GM12878 (cell line): ENCODE results near the gene RSRP1. TPM values are rescaled to one million over a fixed set of nuclear protein-coding genes. Genes with fewer than 3 reads are reported as not detected.

Experiments used
- E4F1 ChIP-seq: fragments of 450-650 bp; IDR thresholded peaks from 2 replicates; pipeline ENCODE4 v1.6.1; 2018; ENCODE audit warnings: borderline replicate concordance, mild to moderate bottlenecking; ENCODE audit not compliant: partially characterized antibody
- FOXM1 ChIP-seq: IDR thresholded peaks from 2 replicates; pipeline ENCODE4 v1.6.1; 2012; ENCODE audit warnings: low read depth, mild to moderate bottlenecking, inconsistent platforms, low read length, moderate library complexity
- JUND ChIP-seq: IDR thresholded peaks from 2 replicates; pipeline ENCODE4 v1.6.1; 2012; ENCODE audit warnings: low read depth, mild to moderate bottlenecking, low read length, improper control_type of control experiment, moderate library complexity
- MEF2A ChIP-seq: IDR thresholded peaks from 2 replicates; pipeline ENCODE4 v1.6.1; 2011; ENCODE audit warnings: low read depth, mild to moderate bottlenecking, low read length, moderate library complexity; ENCODE audit not compliant: insufficient read depth
- PRDM15 ChIP-seq: fragments of 450-650 bp; formaldehyde crosslinking; IDR thresholded peaks from 2 replicates; pipeline ENCODE4 v1.4.0; 2020; ENCODE audit warnings: mild to moderate bottlenecking, moderate library complexity
- RELB ChIP-seq: fragments of 450-650 bp; IDR thresholded peaks from 2 replicates; pipeline ENCODE4 v1.6.1; 2017; ENCODE audit warnings: low read depth, mild to moderate bottlenecking, moderate library complexity
- SMAD1 ChIP-seq: fragments of 450-650 bp; IDR thresholded peaks from 2 replicates; pipeline ENCODE4 v1.6.1; 2018; ENCODE audit warnings: mild to moderate bottlenecking, low read depth; ENCODE audit not compliant: partially characterized antibody
- polyA plus RNA-seq, 11 experiments: library from polyadenylated mRNA; depleted of rRNA in 4 of 11; unstranded in 6 of 11; stranded (reverse) in 5 of 11; fragments of >200 nt; fragmentation: Nextera tagmentation in 4 of 11; fragmentation: Illumina TruSeq in 1 of 11; extraction: Ambion mirVana in 4 of 11; extraction: Trizol in 1 of 11; gene quantifications; 1 replicate in 1 of 11; 2 replicates in 10 of 11; pipeline versions ENCODE4 v1.2.1 to v1.2.3, GENCODE V29; 2011 to 2016; ENCODE audit warnings: inconsistent platforms in 2 of 11, missing spikeins in 2 of 11, low read depth in 1 of 11
- total RNA-seq, 4 experiments: library from RNA; depleted of rRNA in 3 of 4; stranded (reverse); fragments of >200 nt in 3 of 4; fragmentation: Illumina TruSeq in 1 of 4; extraction: Trizol in 1 of 4; gene quantifications; 2 replicates each; pipeline versions ENCODE4 v1.2.1 to v1.2.3, GENCODE V29; 2013 to 2021

The RSRP1 gene
- total and polyA plus RNA-seq, 10 of the 15 experiments (the other 5 are each of a cell fraction or from before 2014, with no cell fraction given) = 23.5 to 128 (median 90.0) TPM

- no peak for TF ChIP-seq PRDM15 (CRISPR knock-in tag)
- TF ChIP-seq RELB = no peak
- no peak for TF ChIP-seq FOXM1
- no peak for TF ChIP-seq E4F1
- TF ChIP-seq SMAD1 = no peak
- TF ChIP-seq MEF2A = no peak
- TF ChIP-seq JUND = no peak
- TF ChIP-seq, all 136 proteins: peak for 0
Observed at GRCh38 chr1:25194572-25195020, 52.7 kb downstream of the RSRP1 start (continued).
